HCT116 (cell line): Measurements from ENCODE around the gene ARHGAP10. TPM values are rescaled to one million over a fixed set of nuclear protein-coding genes. Genes with fewer than 3 reads are reported as not detected.

ENCODE experiments used
- ATAC-seq: fragments of 200-7000 bp; cut with Tn5 transposase; 2 replicates; pipeline ENCODE4 v1.9.1; 2020; ENCODE audit warnings: mild to moderate bottlenecking, moderate library complexity
- Bru-seq: library from RNA; stranded (reverse); fragments of 400-500 nt; gene quantifications from one replicate; lab custom pipeline; 2021; lab: Mats Ljungman, UMichigan
- BruChase-seq, 2 experiments: library from RNA; stranded (reverse); fragments of 400-500 nt; gene quantifications; one replicate each; lab custom pipeline; 2021; lab: Mats Ljungman, UMichigan
- BruUV-seq: library from RNA; stranded (reverse); fragments of 400-500 nt; replicated peaks from 2 replicates; lab custom pipeline; 2021; lab: Mats Ljungman, UMichigan
- CTCF ChIA-PET: fragments of 300-600 bp; sonication (Branson Sonifier 250); formaldehyde crosslinking; loops from one replicate; lab custom pipeline; 2021; ENCODE audit warnings: antibody characterized with exemption; lab: Charles Lee
- POLR2A ChIA-PET: fragments of 300-600, 350-600 bp; sonication (Branson Sonifier 250); formaldehyde crosslinking; loops from one replicate; lab custom pipeline; 2021; ENCODE audit warnings: antibody characterized with exemption; lab: Charles Lee
- RAD21 ChIA-PET, 2 experiments: fragments of 300-600 bp; sonication (Branson Sonifier 250); formaldehyde crosslinking; loops; one replicate each; lab custom pipeline; 2023; ENCODE audit warnings: low total read pairs in 2 of 2; ENCODE audit not compliant: uncharacterized antibody in 2 of 2, unreplicated experiment in 2 of 2, low non-redundant PET in 1 of 2; lab: Charles Lee
- DNase-seq: peaks from one replicate; pipeline ENCODE4 v3.0.0-alpha.2; 2010; ENCODE audit warnings: low read depth, low spot score
- H2AFZ ChIP-seq: fragments of 200-600 bp; shearing (Covaris generic), sonication (generic); 2 replicates; pipeline ENCODE4 v1.6.1; 2017; ENCODE audit warnings: low read depth, mixed run types, mixed read lengths, antibody characterized with exemption, low read length; ENCODE audit not compliant: poor library complexity, severe bottlenecking
- H3K27ac ChIP-seq: 2 replicates; pipeline ENCODE4 v1.5.1; 2012; ENCODE audit warnings: low read depth, low read length
- H3K27me3 ChIP-seq: fragments of 200-600 bp; sonication (generic); 2 replicates; pipeline ENCODE4 v1.6.1; 2016; ENCODE audit warnings: mixed run types, low read length, mixed read lengths; ENCODE audit not compliant: insufficient read depth
- H3K36me3 ChIP-seq, 2 experiments: fragments of 200-500 bp in 1 of 2; fragments of 200-600 bp in 1 of 2; sonication (Bioruptor generic) in 1 of 2; sonication (generic) in 1 of 2; 2 replicates each; pipeline versions ENCODE4 v1.5.1 to v1.6.1; 2014 to 2016; ENCODE audit warnings: low read length in 2 of 2, inconsistent platforms in 1 of 2, mixed read lengths in 1 of 2, mixed run types in 1 of 2; ENCODE audit not compliant: insufficient read depth in 2 of 2, control insufficient read depth in 1 of 2
- H3K4me1 ChIP-seq, 2 experiments: fragments of 200-600 bp in 1 of 2; sonication (generic) in 1 of 2; 2 replicates each; pipeline versions ENCODE4 v1.5.1 to v1.6.1; 2012 to 2017; ENCODE audit warnings: low read length in 2 of 2, inconsistent platforms in 1 of 2, mild to moderate bottlenecking in 1 of 2, mixed read lengths in 1 of 2, mixed run types in 1 of 2, moderate library complexity in 1 of 2; ENCODE audit not compliant: insufficient read depth in 2 of 2, control insufficient read depth in 1 of 2
- H3K4me2 ChIP-seq: fragments of 200-600 bp; sonication (generic); 2 replicates; pipeline ENCODE4 v1.6.1; 2017; ENCODE audit warnings: mixed run types, low read length, mixed read lengths
- H3K4me3 ChIP-seq, 2 experiments: fragments of 200-600 bp in 1 of 2; sonication (generic) in 1 of 2; replicated peaks in 1 of 2; 2 replicates each; pipeline ENCODE4 v1.5.1; 2011 to 2016; ENCODE audit warnings: low read length in 2 of 2, control low read depth in 1 of 2, low read depth in 1 of 2, mild to moderate bottlenecking in 1 of 2, mixed read lengths in 1 of 2, mixed run types in 1 of 2
- H3K79me2 ChIP-seq: fragments of 200-600 bp; sonication (generic); 2 replicates; pipeline ENCODE4 v1.6.1; 2017; ENCODE audit warnings: mild to moderate bottlenecking, mixed run types, low read length, moderate library complexity, mixed read lengths; ENCODE audit not compliant: insufficient read depth
- H3K9ac ChIP-seq: fragments of 200-600 bp; sonication (generic); 2 replicates; pipeline ENCODE4 v1.6.1; 2016; ENCODE audit warnings: low read length, mixed read lengths
- H3K9me2 ChIP-seq: fragments of 200-600 bp; sonication (generic), shearing (Covaris generic); 2 replicates; pipeline ENCODE4 v1.6.1; 2017; ENCODE audit warnings: mixed run types, mild to moderate bottlenecking, moderate library complexity; ENCODE audit not compliant: insufficient read depth
- H3K9me3 ChIP-seq, 2 experiments: fragments of 200-500 bp in 1 of 2; fragments of 200-600 bp in 1 of 2; sonication (Bioruptor generic) in 1 of 2; sonication (generic) in 1 of 2; 2 replicates each; pipeline ENCODE4 v1.6.1; 2014 to 2017; ENCODE audit warnings: low read length in 2 of 2, mixed read lengths in 2 of 2, inconsistent platforms in 1 of 2, low read depth in 1 of 2, mild to moderate bottlenecking in 1 of 2, mixed run types in 1 of 2, moderate library complexity in 1 of 2; ENCODE audit not compliant: control insufficient read depth in 1 of 2, insufficient read depth in 1 of 2
- H4K20me1 ChIP-seq: fragments of 200-600 bp; sonication (generic), shearing (Covaris generic); 2 replicates; pipeline ENCODE4 v1.6.1; 2017; ENCODE audit warnings: mixed run types, mild to moderate bottlenecking, moderate library complexity; ENCODE audit not compliant: insufficient read depth
- CEBPB ChIP-seq: IDR thresholded peaks from 2 replicates; pipeline ENCODE4 v1.6.1; 2012; ENCODE audit warnings: low read depth
- EGR1 ChIP-seq: IDR thresholded peaks from 2 replicates; pipeline ENCODE4 v1.6.1; 2012; ENCODE audit warnings: low read depth
- ELF1 ChIP-seq: IDR thresholded peaks from 2 replicates; pipeline ENCODE4 v1.6.1; 2012; ENCODE audit warnings: low read depth, borderline replicate concordance
- POLR2AphosphoS5 ChIP-seq: IDR thresholded peaks from 2 replicates; pipeline ENCODE4 v1.6.1; 2011; ENCODE audit warnings: mild to moderate bottlenecking, low read depth, low read length, moderate library complexity
- RAD21 ChIP-seq: IDR thresholded peaks from 2 replicates; pipeline ENCODE4 v1.6.1; 2012; ENCODE audit warnings: low read depth, mild to moderate bottlenecking
- SIN3A ChIP-seq: IDR thresholded peaks from 2 replicates; pipeline ENCODE4 v1.6.1; 2012; ENCODE audit warnings: low read depth
- SP1 ChIP-seq: IDR thresholded peaks from 2 replicates; pipeline ENCODE4 v1.6.1; 2012; ENCODE audit warnings: low read depth
- TCF7L2 ChIP-seq: IDR thresholded peaks from 2 replicates; pipeline ENCODE4 v1.7.0; 2011; ENCODE audit warnings: borderline replicate concordance, inconsistent platforms; ENCODE audit not compliant: insufficient read depth, insufficient read length; ENCODE audit errors: extremely low read depth
- ZFX ChIP-seq: fragments of 450-650 bp; IDR thresholded peaks from 2 replicates; pipeline ENCODE4 v1.6.1; 2017
- ZNF274 ChIP-seq: fragments of 200-500 bp; sonication (Bioruptor generic); IDR thresholded peaks from 2 replicates; pipeline ENCODE4 v1.6.1; 2014; ENCODE audit warnings: mild to moderate bottlenecking, low read depth, low read length, inconsistent platforms
- intact Hi-C: fragments of 100-400 bp; cut with micrococcal nuclease; formaldehyde crosslinking; loops from 2 replicates; pipeline ENCODE4 v1.10.0; 2022
- long read RNA-seq: library from polyadenylated mRNA; unstranded; transcript quantifications from one replicate; pipeline ENCODE4 v2.0.0, GENCODE V29; 2021; ENCODE audit not compliant: unreplicated experiment
- polyA plus RNA-seq: library from polyadenylated mRNA; unstranded; fragments of >200 nt; gene quantifications from 2 replicates; pipeline ENCODE4 v1.2.1, GENCODE V29; 2012; ENCODE audit warnings: missing spikeins
- total RNA-seq: library from RNA; stranded (reverse); gene quantifications from one replicate; pipeline ENCODE4 v1.2.1, GENCODE V29; 2021; ENCODE audit not compliant: unreplicated experiment
- TF ChIP-seq, protein P1 (sequence below): IDR thresholded peaks from 2 replicates; pipeline ENCODE4 v1.6.1; 2012; ENCODE audit warnings: low read depth
- TF ChIP-seq, protein P2 (sequence below): IDR thresholded peaks from 2 replicates; pipeline ENCODE4 v1.6.1; 2012
- TF ChIP-seq, protein P3 (sequence below): IDR thresholded peaks from 2 replicates; pipeline ENCODE4 v1.6.1; 2011; ENCODE audit warnings: mild to moderate bottlenecking, low read length, moderate library complexity; ENCODE audit not compliant: insufficient replicate concordance; ENCODE audit errors: extremely low read depth

Gene ARHGAP10, protein sequence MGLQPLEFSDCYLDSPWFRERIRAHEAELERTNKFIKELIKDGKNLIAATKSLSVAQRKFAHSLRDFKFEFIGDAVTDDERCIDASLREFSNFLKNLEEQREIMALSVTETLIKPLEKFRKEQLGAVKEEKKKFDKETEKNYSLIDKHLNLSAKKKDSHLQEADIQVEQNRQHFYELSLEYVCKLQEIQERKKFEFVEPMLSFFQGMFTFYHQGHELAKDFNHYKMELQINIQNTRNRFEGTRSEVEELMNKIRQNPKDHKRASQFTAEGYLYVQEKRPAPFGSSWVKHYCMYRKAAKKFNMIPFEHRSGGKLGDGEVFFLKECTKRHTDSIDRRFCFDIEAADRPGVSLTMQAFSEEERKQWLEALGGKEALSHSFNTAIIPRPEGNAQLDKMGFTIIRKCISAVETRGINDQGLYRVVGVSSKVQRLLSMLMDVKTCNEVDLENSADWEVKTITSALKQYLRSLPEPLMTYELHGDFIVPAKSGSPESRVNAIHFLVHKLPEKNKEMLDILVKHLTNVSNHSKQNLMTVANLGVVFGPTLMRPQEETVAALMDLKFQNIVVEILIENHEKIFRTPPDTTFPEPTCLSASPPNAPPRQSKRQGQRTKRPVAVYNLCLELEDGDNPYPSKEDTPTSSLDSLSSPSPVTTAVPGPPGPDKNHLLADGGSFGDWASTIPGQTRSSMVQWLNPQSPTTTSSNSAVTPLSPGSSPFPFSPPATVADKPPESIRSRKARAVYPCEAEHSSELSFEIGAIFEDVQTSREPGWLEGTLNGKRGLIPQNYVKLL
- total RNA-seq (24.7 TPM), Bru-seq, nascent RNA (percentile 80 among the genes with signal in this experiment), BruChase-seq, experiment 1, labeled RNA remaining after a 6-hour chase (percentile 59 among the genes with signal in this experiment), BruChase-seq, experiment 2, labeled RNA remaining after a 2-hour chase (percentile 63 among the genes with signal in this experiment)
- polyA plus RNA-seq, result 18.8 and 20.0 TPM in 2 replicates
- long read RNA-seq, partial matches to known transcripts, result 10 of 32 reads
- long read RNA-seq, other reads (novel, unspliced or antisense), result 18 of 32 reads

DNA sequence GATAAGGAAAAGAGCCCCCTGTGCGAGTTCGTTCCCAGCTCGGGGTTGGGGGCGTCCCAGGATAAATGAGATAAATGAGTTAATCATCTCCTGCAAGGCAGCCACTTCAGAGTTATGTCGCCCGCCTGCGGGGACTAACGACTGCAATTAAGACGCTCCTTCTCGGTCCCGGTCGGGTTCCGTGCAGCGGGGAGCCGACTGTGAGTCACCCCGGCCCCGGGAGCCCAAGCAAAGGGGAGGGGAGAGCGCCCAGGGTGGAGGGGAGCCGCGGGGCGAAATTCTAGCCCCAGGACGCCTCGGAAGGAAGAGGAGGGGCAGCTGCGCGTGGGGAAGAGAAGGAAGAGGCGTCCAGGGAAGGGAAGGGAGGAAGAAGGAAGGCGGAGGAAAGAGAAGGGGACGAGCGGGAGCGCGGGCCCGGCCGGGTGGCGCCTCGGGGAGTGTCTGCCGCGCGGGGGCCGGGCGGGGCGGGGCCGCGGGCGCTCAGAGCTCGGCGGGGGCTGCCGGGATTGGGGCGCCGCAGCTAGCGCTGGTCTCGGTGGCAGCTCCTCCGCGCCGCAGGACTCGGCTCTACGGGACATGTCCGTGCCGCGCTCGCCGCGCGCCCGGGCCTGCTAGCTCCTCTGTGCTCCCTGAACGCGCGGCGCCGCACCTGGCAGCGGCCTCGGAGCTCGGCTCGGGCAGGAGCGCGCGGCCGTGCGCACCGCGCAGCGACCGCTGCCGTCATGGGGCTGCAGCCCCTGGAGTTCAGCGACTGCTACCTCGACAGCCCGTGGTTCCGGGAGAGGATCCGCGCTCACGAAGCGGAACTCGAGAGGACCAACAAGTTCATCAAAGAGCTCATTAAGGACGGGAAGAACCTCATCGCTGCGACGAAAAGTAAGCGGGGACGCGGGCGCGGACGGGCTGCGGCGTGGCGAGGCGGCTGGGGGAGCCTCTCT lies at the start of gene ARHGAP10:
ARHGAP10 (plus strand) TSS at position 509 of the 938 bp plus-strand sequence; CDS start at position 723, 214 bp downstream.
- peak within 1 kb of the TSS; percentile 86 for H3K9ac ChIP-seq
- no TSS peak for BruUV-seq
- ChIA-PET POLR2A (interaction anchor here (0.6 to 1.6 kb wide), 3 partner anchors 10 to 711 kb away, joined by 3 to 4 read pairs (median 3); partner anchors contain the start of gene PRMT9), RAD21 (interaction anchor here in 1 of 2 experiments (0.6 kb wide), 1 partner anchor 14 kb away, joined by 5 read pairs; no protein-coding TSS in a partner anchor), CTCF (interaction anchor here (1.2 to 1.8 kb wide), 4 partner anchors 10 to 135 kb away, joined by 3 to 7 read pairs (median 4); no protein-coding TSS in a partner anchor)
- H3K4me3 ChIP-seq, result peak within 1 kb of the TSS; percentile 78 to 81
- H3K4me2 ChIP-seq, result peak within 1 kb of the TSS; percentile 96
- H3K27ac ChIP-seq, result peak within 1 kb of the TSS; percentile 88
- H2AFZ ChIP-seq, result peak within 1 kb of the TSS; percentile 70
- DNase-seq (no peak), ATAC-seq (peak; percentile 79)
- intact Hi-C loops, result loop anchor here (2.0 kb wide), 1 partner anchor 99 kb away; no protein-coding TSS in a partner anchor
- H3K9me3 ChIP-seq, result no peaks in the 10 kb centered on the region
- no peaks in the 10 kb centered on the region for H3K36me3 ChIP-seq
- no peaks in the 10 kb centered on the region for H3K9me2 ChIP-seq
- peaks cover 44% of the 10 kb centered on the region for H3K79me2 ChIP-seq
- peaks cover 54 to 77% of the 10 kb centered on the region in 2 experiments for H3K4me1 ChIP-seq
- no peaks in the 10 kb centered on the region for H3K27me3 ChIP-seq
- no peaks in the 10 kb centered on the region for H4K20me1 ChIP-seq
- TF ChIP-seq ZNF274, result no peak
- TF ChIP-seq TCF7L2, result peak; percentile 13
- peak; percentile 13; the same call in 1 of the 2 replicates for TF ChIP-seq EGR1
- TF ChIP-seq, protein P1, sequence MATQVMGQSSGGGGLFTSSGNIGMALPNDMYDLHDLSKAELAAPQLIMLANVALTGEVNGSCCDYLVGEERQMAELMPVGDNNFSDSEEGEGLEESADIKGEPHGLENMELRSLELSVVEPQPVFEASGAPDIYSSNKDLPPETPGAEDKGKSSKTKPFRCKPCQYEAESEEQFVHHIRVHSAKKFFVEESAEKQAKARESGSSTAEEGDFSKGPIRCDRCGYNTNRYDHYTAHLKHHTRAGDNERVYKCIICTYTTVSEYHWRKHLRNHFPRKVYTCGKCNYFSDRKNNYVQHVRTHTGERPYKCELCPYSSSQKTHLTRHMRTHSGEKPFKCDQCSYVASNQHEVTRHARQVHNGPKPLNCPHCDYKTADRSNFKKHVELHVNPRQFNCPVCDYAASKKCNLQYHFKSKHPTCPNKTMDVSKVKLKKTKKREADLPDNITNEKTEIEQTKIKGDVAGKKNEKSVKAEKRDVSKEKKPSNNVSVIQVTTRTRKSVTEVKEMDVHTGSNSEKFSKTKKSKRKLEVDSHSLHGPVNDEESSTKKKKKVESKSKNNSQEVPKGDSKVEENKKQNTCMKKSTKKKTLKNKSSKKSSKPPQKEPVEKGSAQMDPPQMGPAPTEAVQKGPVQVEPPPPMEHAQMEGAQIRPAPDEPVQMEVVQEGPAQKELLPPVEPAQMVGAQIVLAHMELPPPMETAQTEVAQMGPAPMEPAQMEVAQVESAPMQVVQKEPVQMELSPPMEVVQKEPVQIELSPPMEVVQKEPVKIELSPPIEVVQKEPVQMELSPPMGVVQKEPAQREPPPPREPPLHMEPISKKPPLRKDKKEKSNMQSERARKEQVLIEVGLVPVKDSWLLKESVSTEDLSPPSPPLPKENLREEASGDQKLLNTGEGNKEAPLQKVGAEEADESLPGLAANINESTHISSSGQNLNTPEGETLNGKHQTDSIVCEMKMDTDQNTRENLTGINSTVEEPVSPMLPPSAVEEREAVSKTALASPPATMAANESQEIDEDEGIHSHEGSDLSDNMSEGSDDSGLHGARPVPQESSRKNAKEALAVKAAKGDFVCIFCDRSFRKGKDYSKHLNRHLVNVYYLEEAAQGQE, result no peak
- peak; percentile 30; the same call in 1 of the 2 replicates for TF ChIP-seq SIN3A
- TF ChIP-seq SP1, result 0 out of 2 replicates have a peak, but pooled peaks have one; percentile 20
- TF ChIP-seq, protein P2, sequence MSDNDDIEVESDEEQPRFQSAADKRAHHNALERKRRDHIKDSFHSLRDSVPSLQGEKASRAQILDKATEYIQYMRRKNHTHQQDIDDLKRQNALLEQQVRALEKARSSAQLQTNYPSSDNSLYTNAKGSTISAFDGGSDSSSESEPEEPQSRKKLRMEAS, result no peak; the same call in 1 of the 2 replicates
- TF ChIP-seq CEBPB, result no peak
- peak; percentile 84 for TF ChIP-seq POLR2AphosphoS5
- TF ChIP-seq RAD21, result no peak
- TF ChIP-seq, protein P3, sequence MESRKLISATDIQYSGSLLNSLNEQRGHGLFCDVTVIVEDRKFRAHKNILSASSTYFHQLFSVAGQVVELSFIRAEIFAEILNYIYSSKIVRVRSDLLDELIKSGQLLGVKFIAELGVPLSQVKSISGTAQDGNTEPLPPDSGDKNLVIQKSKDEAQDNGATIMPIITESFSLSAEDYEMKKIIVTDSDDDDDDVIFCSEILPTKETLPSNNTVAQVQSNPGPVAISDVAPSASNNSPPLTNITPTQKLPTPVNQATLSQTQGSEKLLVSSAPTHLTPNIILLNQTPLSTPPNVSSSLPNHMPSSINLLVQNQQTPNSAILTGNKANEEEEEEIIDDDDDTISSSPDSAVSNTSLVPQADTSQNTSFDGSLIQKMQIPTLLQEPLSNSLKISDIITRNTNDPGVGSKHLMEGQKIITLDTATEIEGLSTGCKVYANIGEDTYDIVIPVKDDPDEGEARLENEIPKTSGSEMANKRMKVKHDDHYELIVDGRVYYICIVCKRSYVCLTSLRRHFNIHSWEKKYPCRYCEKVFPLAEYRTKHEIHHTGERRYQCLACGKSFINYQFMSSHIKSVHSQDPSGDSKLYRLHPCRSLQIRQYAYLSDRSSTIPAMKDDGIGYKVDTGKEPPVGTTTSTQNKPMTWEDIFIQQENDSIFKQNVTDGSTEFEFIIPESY, result peak; percentile 29
- no peak for TF ChIP-seq ELF1
- peak; percentile 72 for TF ChIP-seq ZFX
